GM21360 (cell line): ENCODE measurements around the gene UBE2I.
"Not testable (repeated sequence)": the region's sequence is repeated elsewhere in the genome, so short reads cannot be mapped to it uniquely, and the experiment has no call there.

ENCODE experiments used
- ATAC-seq: cut with Tn5 transposase; IDR thresholded peaks from one replicate; pipeline ENCODE4 v1.9.1; 2021; ENCODE audit warnings: mild to moderate bottlenecking, moderate library complexity; ENCODE audit not compliant: unreplicated experiment

The UBE2I gene

GRCh38 chr16:1328136-1328535, 18.7 kb downstream of the UBE2I start:
- not testable (repeated sequence) for ATAC-seq

- ATAC-seq = not testable (repeated sequence)
Observed at GRCh38 chr16:1328961-1329360, 19.5 kb downstream of the UBE2I start.

GRCh38 chr16:1330260-1330914, 21.0 kb downstream of the UBE2I start:
- ATAC-seq = no peak

GRCh38 chr16:1330931-1331711, 21.7 kb downstream of the UBE2I start:
- no peak for ATAC-seq

DNA sequence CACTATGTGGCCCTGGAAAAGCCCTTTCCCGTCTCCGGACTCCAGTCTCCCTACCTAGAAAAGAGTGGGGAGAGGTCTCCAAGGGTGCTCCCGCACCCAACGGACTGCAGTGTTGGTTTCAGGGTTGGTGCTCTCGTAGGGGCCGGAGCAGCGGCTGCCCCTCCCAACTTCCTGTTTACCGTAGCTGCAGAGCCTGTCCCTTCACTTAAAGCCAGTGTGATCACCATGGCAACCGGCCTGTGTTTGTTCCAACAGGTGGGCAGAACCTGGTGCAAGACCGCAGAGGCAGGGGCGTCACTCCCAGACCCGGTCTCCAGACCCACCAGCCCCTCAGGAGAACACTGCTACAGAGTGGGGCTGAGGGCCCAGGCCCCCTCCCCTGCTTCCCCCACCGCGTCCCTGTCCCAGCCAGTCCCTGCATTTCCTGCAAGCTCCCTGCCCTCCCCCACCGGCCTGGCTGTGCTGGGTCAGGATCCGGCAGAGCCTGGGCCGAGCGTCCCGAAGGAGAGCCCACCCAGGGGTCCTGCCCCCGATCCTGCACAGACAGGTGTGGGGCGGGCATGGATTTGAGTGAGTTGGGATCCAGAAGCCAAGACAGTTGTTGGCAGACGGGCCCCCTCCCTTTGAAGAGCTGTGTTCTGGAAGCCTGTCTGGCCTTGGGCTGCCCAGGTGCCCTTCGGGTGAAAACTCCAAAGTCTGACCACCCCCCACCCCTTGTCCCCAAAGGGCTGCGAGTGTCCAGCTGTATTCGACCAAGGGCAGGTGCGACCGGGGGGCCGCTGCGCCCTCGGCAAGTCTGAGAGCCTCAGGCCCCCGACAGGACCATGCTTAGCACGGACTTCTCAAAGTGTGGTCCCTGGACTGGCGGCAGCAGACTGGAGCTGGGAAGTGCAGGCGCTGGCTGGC, 22.5 kb downstream of the UBE2I start:
- no peak for ATAC-seq

DNA sequence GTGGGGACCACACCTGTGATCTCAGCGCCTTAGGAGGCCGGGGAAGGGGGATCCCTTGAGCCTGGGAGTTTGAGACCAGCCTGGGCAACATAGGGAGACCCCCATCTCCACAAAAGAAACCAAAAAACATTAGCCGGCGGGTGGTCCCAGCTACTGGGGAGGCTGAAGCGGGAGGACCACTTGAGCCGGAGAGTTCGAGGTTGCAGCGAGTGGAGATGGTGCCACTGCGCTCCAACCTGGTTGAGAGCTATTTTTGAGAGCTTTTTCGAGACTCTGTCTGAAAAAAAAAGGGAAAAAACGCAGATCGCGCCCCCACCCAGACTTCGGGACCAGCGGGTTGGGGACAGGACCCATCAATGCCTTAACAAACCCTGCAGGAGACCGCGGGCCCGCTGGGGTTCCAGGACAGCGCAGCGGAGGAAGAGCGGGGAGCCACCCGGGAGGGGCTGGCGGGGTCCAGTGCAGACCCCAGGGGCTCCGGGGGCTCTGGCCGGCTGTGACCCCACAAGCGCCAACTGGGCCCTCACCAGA, 23.2 kb downstream of the UBE2I start:
- ATAC-seq = no peak

DNA sequence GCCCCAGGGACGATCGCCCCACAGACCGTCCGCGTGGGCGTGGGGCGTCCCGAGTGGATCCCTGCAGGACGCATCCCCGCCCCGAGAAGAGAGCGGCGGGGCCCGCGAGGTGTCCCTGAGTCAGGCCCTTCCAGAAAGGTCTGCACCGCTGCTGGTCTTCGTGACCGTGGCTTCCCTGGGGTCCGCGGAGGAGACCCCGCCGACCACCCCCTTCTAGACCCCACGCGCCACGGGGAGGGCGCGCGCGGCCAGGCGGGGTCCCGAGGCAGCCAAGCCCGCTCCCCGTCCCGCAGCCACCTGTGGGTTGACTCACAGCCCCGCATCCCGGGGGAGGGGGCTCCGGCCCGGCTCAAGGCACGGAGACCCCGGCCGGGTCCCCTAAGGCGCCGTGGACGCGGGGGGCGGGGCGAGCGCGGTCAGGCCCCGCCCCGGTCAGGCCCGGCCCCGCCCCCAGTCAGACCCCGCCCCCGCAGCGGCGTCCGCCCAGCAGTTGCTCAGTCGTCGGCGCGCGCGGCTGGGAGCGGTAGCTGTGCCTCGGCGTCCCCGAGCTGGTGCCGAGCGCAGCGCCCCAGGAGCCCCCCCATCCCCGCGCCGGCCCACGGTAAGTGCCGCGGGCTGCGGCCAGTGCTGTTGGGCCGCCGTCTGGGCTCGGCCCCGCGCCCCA, 23.8 kb downstream of the UBE2I start, which contains the start of gene BAIAP3:
BAIAP3 (plus strand) TSS at position 497 of the 664 bp plus-strand sequence. CDS start 4,905 bp downstream, outside the sequence.
- ATAC-seq = no peak

- ATAC-seq = no peak
Observed at GRCh38 chr16:1333854-1334700, 24.6 kb downstream of the UBE2I start.

GRCh38 chr16:1334739-1335138, 25.3 kb downstream of the UBE2I start:
- no peak for ATAC-seq

DNA sequence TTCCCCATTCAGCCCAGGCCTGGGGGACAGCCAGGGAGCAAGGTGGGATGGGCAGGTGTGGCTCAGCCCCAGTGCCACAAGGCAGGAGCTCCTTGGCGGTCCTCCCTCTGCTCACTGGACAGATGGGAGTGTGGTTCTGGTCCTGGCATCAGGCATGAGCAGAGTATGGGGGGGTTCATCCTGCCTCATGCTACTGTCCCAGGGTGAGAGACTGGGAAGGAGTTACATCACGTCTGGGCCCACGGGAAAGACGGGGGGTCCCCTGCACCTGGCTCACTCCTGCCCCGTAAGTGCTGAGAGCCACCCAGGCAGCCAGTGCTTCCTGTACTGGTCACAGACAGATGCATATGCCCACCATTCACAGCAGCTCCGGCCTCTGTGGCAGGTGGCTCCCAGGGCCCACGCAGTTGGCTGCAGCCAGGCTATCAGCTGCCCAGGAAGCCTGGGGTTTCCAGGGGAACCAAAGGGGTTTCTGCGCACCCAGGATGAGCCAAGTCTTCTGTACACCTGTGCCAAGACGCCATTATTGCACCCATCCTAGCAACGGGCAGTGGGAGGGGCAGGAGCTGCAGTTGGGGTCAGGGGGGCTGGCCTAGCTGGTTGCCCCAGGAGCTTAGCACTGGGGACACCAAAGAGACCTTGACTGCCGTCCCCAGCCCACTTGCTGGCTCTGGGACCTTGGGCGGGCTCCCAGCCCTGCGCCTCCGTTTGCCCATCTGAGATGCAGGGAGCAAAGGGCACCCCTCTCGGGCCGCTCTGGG, 26.0 kb downstream of the UBE2I start:
- ATAC-seq = no peak

- no peak for ATAC-seq
Observed at GRCh38 chr16:1335996-1336395, 26.6 kb downstream of the UBE2I start.

DNA sequence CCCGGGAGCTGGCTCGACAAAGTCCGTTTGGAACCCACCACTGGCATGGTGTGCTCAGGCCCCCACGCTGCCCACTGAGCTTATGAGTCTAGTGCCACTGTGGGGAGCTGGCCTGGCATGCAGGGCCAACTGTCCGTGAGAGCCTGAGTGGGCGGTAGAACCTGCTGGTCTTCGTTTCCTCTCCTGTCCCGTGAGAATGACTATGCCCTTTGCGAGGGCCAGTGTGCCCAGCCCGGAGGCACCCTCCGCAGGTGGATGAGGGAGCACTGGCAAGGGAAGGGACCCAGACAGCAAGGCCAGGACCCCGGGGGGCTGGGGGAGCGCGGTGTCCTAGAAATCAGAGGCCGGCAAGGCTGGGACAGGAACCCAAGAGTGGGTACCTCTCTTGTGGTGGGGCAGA, 27.2 kb downstream of the UBE2I start:
- ATAC-seq = no peak

DNA sequence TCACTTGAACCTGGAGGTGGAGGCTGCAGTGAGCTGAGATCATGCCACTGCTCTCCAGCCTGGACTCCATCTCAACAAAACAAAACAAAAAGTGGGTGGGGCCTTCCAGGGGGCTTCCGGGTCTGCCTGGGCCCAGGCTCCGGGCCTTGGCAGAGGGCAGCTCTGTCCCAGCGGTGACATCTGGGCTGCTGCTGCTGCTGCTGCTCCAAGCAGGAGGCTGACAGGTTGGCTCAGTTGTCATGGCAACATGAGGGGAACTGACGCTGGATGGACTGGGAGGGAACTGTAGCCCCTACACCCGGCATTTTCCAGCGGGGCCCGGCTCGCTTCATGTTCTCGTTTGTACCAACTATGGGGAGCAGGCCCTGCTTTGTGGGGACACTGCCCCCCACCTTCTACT, 28.1 kb downstream of the UBE2I start:
- ATAC-seq = no peak

DNA sequence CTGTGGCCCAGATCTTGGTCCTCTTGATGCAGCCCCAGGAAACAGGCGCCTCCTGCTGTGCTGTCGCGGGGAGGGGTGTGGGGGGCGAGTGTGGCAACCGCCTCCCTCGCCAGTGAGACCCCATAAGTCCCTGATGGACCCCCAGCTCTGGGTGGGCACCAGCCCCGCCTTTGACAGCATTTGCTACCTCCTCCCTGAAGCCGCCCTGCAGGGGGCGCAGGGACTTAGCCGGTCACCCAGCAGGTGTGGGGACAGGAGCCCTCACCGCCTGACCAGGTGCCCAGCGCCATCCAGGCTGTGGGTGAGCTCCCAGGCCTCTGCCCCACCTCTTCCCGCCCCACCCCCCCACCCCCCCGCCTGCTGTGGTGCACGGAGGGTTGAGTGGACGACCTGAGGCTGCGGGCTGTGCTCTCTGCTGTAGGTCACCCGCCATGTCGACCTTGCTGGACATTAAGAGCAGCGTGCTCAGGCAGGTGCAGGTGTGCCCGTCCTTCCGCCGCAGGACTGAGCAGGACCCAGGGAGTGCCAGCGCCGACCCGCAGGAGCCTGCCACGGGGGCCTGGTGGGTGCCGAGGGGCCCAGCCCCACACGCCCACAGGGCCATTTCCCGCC, 28.8 kb downstream of the UBE2I start:
- ATAC-seq = no peak

DNA sequence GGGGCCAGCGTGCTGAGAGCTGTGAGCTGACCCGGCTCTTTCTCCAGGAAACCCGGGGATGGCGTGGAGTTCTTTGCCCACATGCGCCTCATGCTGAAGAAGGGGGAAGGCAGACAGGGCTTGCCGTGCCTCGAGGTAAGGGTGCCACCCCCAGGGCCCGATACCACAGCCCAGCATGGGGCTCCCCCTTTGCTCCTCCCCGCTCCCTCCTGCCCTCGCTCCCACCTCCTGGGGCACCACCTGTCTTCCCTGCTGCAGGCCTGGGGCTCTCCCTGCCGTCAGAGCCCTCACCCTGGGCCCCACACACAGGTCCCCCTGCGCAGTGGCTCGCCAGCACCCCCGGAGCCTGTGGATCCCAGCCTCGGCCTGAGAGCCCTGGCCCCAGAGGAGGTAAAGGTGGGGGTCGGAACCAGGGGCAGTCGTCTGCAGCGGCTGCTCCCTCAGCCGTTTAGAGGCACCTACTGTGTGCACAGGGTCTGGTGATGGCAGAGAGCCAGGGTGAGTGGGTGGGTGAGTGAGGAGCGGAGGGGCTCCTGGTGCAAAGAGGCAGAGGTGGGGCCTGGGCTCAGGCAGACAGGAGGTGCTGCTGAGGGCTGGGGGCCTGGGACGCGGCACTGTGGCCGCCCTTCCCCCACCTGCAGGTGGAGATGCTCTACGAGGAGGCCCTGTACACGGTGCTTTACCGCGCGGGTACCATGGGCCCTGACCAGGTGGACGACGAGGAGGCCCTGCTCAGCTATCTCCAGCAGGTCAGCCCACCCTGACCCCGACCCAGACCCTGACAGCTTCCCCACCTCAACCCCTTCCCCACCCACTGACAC, 29.6 kb downstream of the UBE2I start:
- no peak for ATAC-seq

DNA sequence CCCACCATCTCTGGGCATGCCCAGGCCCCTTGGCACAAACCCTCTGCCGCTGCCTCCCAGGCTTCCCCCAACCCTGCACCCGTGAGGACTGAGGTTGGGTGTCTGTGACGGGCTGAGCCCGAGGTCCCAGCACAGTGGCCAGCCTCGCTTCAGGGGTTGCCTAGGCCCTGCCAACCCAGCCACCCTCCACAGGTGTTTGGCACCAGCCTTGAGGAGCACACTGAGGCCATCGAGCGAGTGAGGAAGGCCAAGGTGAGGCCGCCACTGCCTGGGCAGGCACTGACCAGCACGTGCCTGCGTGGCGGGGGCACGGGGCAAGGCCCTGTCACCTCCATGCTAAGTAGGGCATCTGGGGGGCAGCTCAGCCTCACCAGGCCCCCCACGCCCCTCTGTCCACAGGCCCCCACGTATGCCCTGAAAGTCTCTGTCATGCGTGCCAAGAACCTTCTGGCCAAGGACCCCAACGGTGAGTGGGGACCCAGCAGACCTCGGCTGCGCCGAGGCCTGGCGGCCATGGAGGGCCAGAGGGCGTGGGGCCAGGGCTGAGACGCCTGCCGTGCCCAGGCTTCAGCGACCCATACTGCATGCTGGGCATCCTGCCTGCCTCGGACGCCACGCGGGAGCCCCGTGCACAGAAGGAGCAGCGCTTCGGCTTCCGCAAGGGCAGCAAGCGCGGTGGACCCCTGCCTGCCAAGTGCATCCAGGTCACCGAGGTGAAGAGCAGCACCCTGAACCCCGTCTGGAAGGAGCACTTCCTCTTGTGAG, 31.5 kb downstream of the UBE2I start:
- ATAC-seq = no peak
